Breast epithelium (tissue), 3 donors: ENCODE data around the gene ZFAND2A.

Experiments
- CTCF ChIP-seq, 3 donors: fragments of 450-650 bp; IDR thresholded peaks; one replicate each; pipeline ENCODE4 v1.5.1; 2016 to 2017; ENCODE audit warnings: antibody characterized with exemption in 3 of 3, mild to moderate bottlenecking in 3 of 3, moderate library complexity in 3 of 3
- POLR2A ChIP-seq: fragments of 450-650 bp; IDR thresholded peaks from one replicate; pipeline ENCODE4 v1.6.1; 2016; ENCODE audit warnings: antibody characterized with exemption, mild to moderate bottlenecking, moderate library complexity
- POLR2AphosphoS5 ChIP-seq, 3 donors: sonication (generic); formaldehyde crosslinking; IDR thresholded peaks; one replicate each; pipeline ENCODE4 v1.6.1; 2017; ENCODE audit warnings: antibody characterized with exemption in 3 of 3

- TF ChIP-seq POLR2A, result no peak
- TF ChIP-seq CTCF (IDR thresholded peaks at IDR 0.05), result no peak
- TF ChIP-seq POLR2AphosphoS5 (IDR thresholded peaks at IDR 0.05), result no peak
These were observed 51.6 kb downstream of the ZFAND2A start for GRCh38 chr7:1108264-1108920.
